GM10266 (cell line): ENCODE measurements around the gene SELENOI.
"Not testable (repeated sequence)": the region's sequence is repeated elsewhere in the genome, so short reads cannot be mapped to it uniquely, and the experiment has no call there.

Source experiments
- DNase-seq: peaks from one replicate; pipeline ENCODE4 v3.0.0; 2012; ENCODE audit errors: extremely low spot score
- TF ChIP-seq, protein P1 (sequence below): IDR thresholded peaks from 2 replicates; pipeline ENCODE4 v1.5.1; 2012; ENCODE audit warnings: mild to moderate bottlenecking, low read depth; ENCODE audit not compliant: control insufficient read depth, insufficient read depth; ENCODE audit errors: missing control alignments

The SELENOI gene

GRCh38 chr2:26302846-26303245 is 43.1 kb upstream of the SELENOI start:
- TF ChIP-seq, protein P1, sequence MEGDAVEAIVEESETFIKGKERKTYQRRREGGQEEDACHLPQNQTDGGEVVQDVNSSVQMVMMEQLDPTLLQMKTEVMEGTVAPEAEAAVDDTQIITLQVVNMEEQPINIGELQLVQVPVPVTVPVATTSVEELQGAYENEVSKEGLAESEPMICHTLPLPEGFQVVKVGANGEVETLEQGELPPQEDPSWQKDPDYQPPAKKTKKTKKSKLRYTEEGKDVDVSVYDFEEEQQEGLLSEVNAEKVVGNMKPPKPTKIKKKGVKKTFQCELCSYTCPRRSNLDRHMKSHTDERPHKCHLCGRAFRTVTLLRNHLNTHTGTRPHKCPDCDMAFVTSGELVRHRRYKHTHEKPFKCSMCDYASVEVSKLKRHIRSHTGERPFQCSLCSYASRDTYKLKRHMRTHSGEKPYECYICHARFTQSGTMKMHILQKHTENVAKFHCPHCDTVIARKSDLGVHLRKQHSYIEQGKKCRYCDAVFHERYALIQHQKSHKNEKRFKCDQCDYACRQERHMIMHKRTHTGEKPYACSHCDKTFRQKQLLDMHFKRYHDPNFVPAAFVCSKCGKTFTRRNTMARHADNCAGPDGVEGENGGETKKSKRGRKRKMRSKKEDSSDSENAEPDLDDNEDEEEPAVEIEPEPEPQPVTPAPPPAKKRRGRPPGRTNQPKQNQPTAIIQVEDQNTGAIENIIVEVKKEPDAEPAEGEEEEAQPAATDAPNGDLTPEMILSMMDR = no peak
- DNase-seq = no peak

DNA sequence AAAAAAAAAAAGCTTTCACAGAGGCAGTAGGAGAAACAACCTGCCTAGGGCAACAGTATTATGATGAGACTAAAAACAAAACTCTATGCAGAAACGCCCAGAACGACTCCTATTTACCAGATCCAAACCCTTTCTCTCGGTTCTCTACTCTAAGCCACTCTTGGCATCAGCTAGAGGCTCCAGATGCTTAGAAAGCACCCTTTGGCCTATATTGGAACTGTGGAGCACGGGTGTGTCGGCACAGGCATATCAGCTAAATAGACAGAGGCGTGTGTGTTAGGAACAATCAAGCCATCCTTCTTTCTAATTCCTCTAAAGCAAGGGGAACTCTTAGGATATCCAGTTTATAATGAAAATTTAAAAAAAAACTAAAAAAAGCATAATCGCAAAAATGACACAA is 40.8 kb upstream of the SELENOI start:
- not testable (repeated sequence) for DNase-seq

DNA sequence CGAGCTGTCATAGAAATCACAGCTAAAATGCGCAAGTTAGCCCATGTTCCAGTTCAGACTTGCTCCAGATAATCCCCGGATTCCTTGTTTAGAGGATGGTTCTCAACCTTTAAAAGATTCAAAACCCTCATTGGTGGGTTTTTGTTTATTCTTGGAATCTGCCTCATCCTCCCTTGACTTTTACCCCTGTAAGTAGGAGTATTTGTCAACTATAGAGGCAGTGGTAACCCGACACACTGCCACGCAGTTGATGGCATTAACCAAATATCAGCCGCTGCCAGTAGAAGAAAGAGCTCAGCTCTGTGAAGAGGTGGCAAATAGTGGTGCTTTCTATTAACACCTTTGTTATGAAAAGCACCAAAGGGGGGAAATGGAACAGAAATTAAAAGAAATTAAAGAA is 40.4 kb upstream of the SELENOI start:
- TF ChIP-seq, protein P1 = no peak
- no peak for DNase-seq

DNA sequence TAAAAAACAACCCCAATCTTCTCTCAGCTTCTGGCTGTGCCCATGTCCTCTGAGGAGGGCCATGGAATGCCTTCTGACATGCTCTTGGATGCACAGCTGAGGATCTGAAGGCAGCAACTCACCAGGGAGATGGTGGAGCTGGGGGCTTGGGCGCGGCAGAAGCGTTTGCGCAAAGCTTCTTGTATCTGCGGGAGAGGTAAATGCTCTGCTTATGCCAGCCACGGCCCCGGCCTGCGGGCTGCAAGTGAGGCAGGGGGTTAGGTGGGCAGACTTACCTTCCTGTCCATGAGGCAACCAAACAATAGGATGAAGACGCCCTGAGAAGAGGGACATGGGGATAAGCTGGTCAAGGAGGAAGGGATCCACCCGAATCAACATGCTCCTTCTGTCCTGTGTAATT is 36.0 kb upstream of the SELENOI start:
- TF ChIP-seq, protein P1 = no peak

GRCh38 chr2:26312471-26312870 is 33.5 kb upstream of the SELENOI start:
- TF ChIP-seq, protein P1 = no peak
- no peak for DNase-seq

More for the DNA sequence above, 36.0 kb upstream of the SELENOI start:
- DNase-seq = no peak

DNA sequence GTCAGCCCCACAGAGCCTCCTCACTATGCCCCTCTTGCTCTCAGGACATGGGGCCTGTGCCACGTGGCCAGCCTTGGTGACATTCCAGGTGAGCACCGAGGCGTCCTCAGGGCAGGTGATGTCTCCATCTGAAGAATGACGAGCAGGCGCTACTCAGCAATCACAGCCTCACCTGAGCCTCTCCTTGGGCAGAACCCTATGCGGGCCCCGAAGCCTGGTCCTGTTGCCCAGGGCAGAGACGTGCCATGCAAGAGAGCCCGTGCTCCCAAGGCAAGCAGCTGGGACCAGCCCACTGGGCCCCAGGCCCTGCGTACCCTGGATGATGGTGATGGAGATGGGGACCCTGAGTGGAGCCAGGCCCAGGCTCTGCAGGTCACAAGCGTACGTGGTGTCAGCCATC is 32.5 kb upstream of the SELENOI start:
- TF ChIP-seq, protein P1 = no peak
- no peak for DNase-seq

- DNase-seq = no peak
- TF ChIP-seq, protein P1 = peak; percentile 18
Measured at GRCh38 chr2:26314243-26314642, 31.7 kb upstream of the SELENOI start.

DNA sequence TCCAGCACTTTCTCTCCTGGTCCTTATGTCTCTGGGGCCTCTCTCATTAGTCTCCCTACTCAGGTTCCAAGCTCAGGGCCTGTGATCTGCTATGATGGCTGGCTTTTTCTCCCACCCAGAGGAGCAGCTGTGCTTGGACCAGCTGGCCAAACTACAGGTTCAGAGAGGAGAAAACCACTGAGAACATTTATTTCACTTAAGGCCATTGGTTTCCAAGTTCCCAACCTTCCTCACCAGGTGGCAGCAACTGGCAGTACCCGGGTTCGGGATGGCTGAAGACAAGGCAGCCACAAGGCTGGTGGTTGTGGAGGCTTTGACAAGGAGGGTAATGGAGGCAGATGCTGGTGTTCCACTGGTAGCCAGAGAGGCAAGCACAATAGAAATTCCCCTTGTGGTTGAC is 29.9 kb upstream of the SELENOI start:
- TF ChIP-seq, protein P1 = no peak
- no peak for DNase-seq
